Liver (tissue), 3 donors: ENCODE measurements around the gene INTS3.

Experiments
- JUND ChIP-seq, 2 donors: IDR thresholded peaks; 2 replicates each; pipeline ENCODE4 v1.6.1; 2016; ENCODE audit warnings: antibody characterized with exemption in 2 of 2
- RAD21 ChIP-seq, 2 donors: IDR thresholded peaks; 2 replicates each; pipeline ENCODE4 v1.6.1; 2016; ENCODE audit warnings: antibody characterized with exemption in 2 of 2, mild to moderate bottlenecking in 2 of 2
- SP1 ChIP-seq: IDR thresholded peaks from 2 replicates; pipeline ENCODE4 v1.6.1; 2018; ENCODE audit warnings: antibody characterized with exemption, mild to moderate bottlenecking
- TAF1 ChIP-seq: conservative IDR thresholded peaks from 2 replicates; pipeline ENCODE4 v1.6.1; 2016; ENCODE audit warnings: antibody characterized with exemption, mild to moderate bottlenecking
- YY1 ChIP-seq: IDR thresholded peaks from 2 replicates; pipeline ENCODE4 v1.6.1; 2016; ENCODE audit warnings: antibody characterized with exemption, mild to moderate bottlenecking
- TF ChIP-seq, protein P1 (sequence below): IDR thresholded peaks from 2 replicates; pipeline ENCODE4 v1.6.1; 2016; ENCODE audit warnings: antibody characterized with exemption, mild to moderate bottlenecking
- TF ChIP-seq, protein P2 (sequence below): fragments of 150-350 bp; IDR thresholded peaks from 2 replicates; pipeline ENCODE4 v1.5.1; 2017; ENCODE audit warnings: improper control_type of control experiment, low read depth, low read length; ENCODE audit not compliant: missing input control
- TF ChIP-seq, protein P3 (sequence below): IDR thresholded peaks from 2 replicates; pipeline ENCODE4 v1.6.1; 2016; ENCODE audit warnings: antibody characterized with exemption
- donor health status: healthy.
- donor health status: healthy.

DNA sequence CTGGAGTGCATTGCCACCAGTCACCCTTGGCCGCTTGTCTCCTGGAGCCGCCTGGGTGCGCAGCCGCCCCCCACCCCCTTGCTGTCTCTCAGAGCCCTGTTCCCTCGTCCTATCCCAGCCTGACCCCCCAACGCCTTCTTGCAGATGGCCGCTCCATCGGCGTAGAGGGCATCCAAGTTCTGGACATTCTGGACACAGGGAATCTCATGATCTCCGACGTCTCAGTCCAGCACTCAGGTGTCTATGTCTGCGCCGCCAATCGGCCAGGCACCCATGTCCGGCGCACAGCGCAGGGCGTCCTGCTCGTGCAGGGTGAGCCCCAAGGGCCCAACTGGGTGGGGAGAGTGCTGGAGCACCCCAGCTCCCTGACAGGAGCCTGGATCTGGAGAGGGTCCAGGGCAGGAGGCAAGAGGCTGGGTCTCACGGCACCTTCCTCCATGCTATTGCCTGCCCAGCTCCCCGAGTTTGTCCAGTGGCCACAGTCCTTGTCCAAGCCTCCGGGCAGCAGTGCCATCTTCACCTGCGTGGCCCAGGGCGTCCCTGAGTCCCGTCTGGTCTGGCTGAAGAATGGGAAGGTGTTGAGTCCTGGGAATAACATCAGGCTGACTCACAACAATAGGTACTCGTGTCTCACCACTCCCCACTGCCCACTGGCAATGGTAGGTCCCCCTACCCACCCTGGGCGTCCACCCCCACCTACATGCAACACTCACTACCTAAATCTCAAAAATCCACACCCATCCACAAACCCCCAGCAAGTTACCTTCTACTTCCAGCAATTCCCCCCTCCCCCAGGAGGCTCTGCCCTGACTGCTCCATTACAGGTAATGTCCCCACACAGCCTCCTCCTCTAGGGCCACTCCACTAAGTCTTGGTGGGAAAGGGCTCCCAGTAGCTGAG is 72.0 kb downstream of the INTS3 start:
- TF ChIP-seq RAD21 (IDR thresholded peaks at IDR 0.05) (no peak), YY1 (no peak), SP1 (no peak), TAF1 (no peak), JUND (IDR thresholded peaks at IDR 0.05) (no peak)
- TF ChIP-seq, protein P1, sequence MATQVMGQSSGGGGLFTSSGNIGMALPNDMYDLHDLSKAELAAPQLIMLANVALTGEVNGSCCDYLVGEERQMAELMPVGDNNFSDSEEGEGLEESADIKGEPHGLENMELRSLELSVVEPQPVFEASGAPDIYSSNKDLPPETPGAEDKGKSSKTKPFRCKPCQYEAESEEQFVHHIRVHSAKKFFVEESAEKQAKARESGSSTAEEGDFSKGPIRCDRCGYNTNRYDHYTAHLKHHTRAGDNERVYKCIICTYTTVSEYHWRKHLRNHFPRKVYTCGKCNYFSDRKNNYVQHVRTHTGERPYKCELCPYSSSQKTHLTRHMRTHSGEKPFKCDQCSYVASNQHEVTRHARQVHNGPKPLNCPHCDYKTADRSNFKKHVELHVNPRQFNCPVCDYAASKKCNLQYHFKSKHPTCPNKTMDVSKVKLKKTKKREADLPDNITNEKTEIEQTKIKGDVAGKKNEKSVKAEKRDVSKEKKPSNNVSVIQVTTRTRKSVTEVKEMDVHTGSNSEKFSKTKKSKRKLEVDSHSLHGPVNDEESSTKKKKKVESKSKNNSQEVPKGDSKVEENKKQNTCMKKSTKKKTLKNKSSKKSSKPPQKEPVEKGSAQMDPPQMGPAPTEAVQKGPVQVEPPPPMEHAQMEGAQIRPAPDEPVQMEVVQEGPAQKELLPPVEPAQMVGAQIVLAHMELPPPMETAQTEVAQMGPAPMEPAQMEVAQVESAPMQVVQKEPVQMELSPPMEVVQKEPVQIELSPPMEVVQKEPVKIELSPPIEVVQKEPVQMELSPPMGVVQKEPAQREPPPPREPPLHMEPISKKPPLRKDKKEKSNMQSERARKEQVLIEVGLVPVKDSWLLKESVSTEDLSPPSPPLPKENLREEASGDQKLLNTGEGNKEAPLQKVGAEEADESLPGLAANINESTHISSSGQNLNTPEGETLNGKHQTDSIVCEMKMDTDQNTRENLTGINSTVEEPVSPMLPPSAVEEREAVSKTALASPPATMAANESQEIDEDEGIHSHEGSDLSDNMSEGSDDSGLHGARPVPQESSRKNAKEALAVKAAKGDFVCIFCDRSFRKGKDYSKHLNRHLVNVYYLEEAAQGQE: no peak
- TF ChIP-seq, protein P2, sequence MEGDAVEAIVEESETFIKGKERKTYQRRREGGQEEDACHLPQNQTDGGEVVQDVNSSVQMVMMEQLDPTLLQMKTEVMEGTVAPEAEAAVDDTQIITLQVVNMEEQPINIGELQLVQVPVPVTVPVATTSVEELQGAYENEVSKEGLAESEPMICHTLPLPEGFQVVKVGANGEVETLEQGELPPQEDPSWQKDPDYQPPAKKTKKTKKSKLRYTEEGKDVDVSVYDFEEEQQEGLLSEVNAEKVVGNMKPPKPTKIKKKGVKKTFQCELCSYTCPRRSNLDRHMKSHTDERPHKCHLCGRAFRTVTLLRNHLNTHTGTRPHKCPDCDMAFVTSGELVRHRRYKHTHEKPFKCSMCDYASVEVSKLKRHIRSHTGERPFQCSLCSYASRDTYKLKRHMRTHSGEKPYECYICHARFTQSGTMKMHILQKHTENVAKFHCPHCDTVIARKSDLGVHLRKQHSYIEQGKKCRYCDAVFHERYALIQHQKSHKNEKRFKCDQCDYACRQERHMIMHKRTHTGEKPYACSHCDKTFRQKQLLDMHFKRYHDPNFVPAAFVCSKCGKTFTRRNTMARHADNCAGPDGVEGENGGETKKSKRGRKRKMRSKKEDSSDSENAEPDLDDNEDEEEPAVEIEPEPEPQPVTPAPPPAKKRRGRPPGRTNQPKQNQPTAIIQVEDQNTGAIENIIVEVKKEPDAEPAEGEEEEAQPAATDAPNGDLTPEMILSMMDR: no peak
- TF ChIP-seq, protein P3, sequence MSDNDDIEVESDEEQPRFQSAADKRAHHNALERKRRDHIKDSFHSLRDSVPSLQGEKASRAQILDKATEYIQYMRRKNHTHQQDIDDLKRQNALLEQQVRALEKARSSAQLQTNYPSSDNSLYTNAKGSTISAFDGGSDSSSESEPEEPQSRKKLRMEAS: no peak
